Loucy (cell line): ENCODE results near the gene ASAH2.
"Not testable (repeated sequence)": the region's sequence is repeated elsewhere in the genome, so short reads cannot be mapped to it uniquely, and the experiment has no call there.

ENCODE experiments used
- EZH2phosphoT487 ChIP-seq: fragments of 200-600 bp; IDR thresholded peaks from 2 replicates; pipeline ENCODE4 v1.6.1; 2018; ENCODE audit warnings: antibody characterized with exemption, mild to moderate bottlenecking, moderate library complexity, borderline replicate concordance
- TF ChIP-seq, protein P1 (sequence below): fragments of 200-600 bp; sonication (generic); conservative IDR thresholded peaks from 2 replicates; pipeline ENCODE4 v1.5.1; 2014; ENCODE audit warnings: mild to moderate bottlenecking, antibody characterized with exemption, low read length

DNA sequence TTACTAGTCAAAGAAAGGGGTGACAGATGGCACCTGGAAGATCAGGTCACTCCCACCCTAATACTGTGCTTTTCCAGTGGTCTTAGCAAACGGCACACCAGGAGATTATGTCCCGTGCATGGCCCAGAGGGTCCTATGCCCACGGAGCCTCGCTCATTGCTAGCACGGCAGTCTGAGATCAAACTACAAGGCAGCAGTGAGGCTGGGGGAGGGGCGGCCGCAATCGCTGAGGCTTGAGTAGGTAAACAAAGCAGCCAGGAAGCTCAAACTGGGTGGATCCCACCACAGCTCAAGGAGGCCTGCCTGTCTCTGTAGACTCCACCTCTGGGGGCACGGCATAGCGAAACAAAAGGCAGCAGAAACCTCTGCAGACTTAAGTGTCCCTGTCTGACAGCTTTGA lies 11.3 kb upstream of the ASAH2 start:
- not testable (repeated sequence) for TF ChIP-seq EZH2phosphoT487
- TF ChIP-seq, protein P1, sequence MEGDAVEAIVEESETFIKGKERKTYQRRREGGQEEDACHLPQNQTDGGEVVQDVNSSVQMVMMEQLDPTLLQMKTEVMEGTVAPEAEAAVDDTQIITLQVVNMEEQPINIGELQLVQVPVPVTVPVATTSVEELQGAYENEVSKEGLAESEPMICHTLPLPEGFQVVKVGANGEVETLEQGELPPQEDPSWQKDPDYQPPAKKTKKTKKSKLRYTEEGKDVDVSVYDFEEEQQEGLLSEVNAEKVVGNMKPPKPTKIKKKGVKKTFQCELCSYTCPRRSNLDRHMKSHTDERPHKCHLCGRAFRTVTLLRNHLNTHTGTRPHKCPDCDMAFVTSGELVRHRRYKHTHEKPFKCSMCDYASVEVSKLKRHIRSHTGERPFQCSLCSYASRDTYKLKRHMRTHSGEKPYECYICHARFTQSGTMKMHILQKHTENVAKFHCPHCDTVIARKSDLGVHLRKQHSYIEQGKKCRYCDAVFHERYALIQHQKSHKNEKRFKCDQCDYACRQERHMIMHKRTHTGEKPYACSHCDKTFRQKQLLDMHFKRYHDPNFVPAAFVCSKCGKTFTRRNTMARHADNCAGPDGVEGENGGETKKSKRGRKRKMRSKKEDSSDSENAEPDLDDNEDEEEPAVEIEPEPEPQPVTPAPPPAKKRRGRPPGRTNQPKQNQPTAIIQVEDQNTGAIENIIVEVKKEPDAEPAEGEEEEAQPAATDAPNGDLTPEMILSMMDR = not testable (repeated sequence)
